WTC11 (cell line): ENCODE measurements around the gene NRBP1. TPM values are rescaled to one million over a fixed set of nuclear protein-coding genes. Genes with fewer than 3 reads are reported as not detected.
A peak's percentile ranks its signal among the peaks of the same experiment; 100 is the strongest.

ENCODE experiments used
- ATAC-seq: fragments of 200-7000 bp; cut with Tn5 transposase; 2 replicates; pipeline ENCODE4 v1.10.0; 2021; ENCODE audit warnings: mild to moderate bottlenecking, moderate library complexity
- CTCF ChIA-PET: fragments of 300-600 bp; sonication (Branson Sonifier 250); formaldehyde crosslinking; loops from one replicate; lab custom pipeline; 2021; ENCODE audit warnings: antibody characterized with exemption; lab: Charles Lee
- POLR2A ChIA-PET: fragments of 350-600 bp; sonication (Branson Sonifier 250); formaldehyde crosslinking; loops from one replicate; lab custom pipeline; 2021; ENCODE audit warnings: antibody characterized with exemption; lab: Charles Lee
- DNase-seq: peaks from one replicate; pipeline ENCODE4 v3.0.0; 2021; ENCODE audit warnings: low spot score
- H3K27ac Mint-ChIP-seq: 2 replicates; pipeline ENCODE4 v1.8.0; 2021; ENCODE audit warnings: mixed read lengths
- H3K27me3 Mint-ChIP-seq: 2 replicates; pipeline ENCODE4 v1.8.0; 2021; ENCODE audit warnings: low read depth, mild to moderate bottlenecking, moderate library complexity, mixed read lengths
- H3K36me3 Mint-ChIP-seq: 2 replicates; pipeline ENCODE4 v1.8.0; 2021; ENCODE audit warnings: mixed read lengths
- H3K4me1 Mint-ChIP-seq: 2 replicates; pipeline ENCODE4 v1.8.0; 2022; ENCODE audit warnings: mixed read lengths
- H3K4me3 Mint-ChIP-seq: 2 replicates; pipeline ENCODE4 v1.8.0; 2021; ENCODE audit warnings: mild to moderate bottlenecking, moderate library complexity, mixed read lengths
- H3K9me3 Mint-ChIP-seq: 2 replicates; pipeline ENCODE4 v1.8.0; 2021; ENCODE audit warnings: mixed read lengths
- ELF4 ChIP-seq: sonication (generic); formaldehyde crosslinking; IDR thresholded peaks from 2 replicates; pipeline ENCODE4 v1.8.1; 2022; ENCODE audit warnings: low read depth, mild to moderate bottlenecking, moderate library complexity, missing genetic modification reagents
- ETV6 ChIP-seq: sonication (generic); formaldehyde crosslinking; IDR thresholded peaks from 2 replicates; pipeline ENCODE4 v1.8.1; 2022; ENCODE audit warnings: mild to moderate bottlenecking, missing genetic modification reagents
- IRF2 ChIP-seq: sonication (generic); formaldehyde crosslinking; IDR thresholded peaks from 2 replicates; pipeline ENCODE4 v1.8.0; 2022; ENCODE audit warnings: low read depth, missing genetic modification reagents, borderline replicate concordance
- NR2C2 ChIP-seq: sonication (generic); formaldehyde crosslinking; IDR thresholded peaks from 2 replicates; pipeline ENCODE4 v1.8.0; 2022; ENCODE audit warnings: mild to moderate bottlenecking, missing genetic modification reagents
- ZBTB21 ChIP-seq: sonication (generic); formaldehyde crosslinking; IDR thresholded peaks from 2 replicates; pipeline ENCODE4 v1.8.1; 2023; ENCODE audit warnings: mild to moderate bottlenecking, missing genetic modification reagents, borderline replicate concordance
- ZNF232 ChIP-seq: sonication (generic); formaldehyde crosslinking; IDR thresholded peaks from 2 replicates; pipeline ENCODE4 v1.8.0; 2022; ENCODE audit warnings: mild to moderate bottlenecking, missing genetic modification reagents
- ZNF263 ChIP-seq: sonication (generic); formaldehyde crosslinking; IDR thresholded peaks from 2 replicates; pipeline ENCODE4 v1.8.1; 2022; ENCODE audit warnings: low read depth, mild to moderate bottlenecking, moderate library complexity, missing genetic modification reagents
- total RNA-seq: library from RNA; stranded (reverse); gene quantifications from 3 replicates; pipeline ENCODE4 v1.2.3, GENCODE V29; 2021
- TF ChIP-seq, protein P1 (sequence below): sonication (generic); formaldehyde crosslinking; IDR thresholded peaks from 2 replicates; pipeline ENCODE4 v1.8.1; 2022; ENCODE audit warnings: low read depth, mild to moderate bottlenecking, moderate library complexity, missing genetic modification reagents, borderline replicate concordance
- TF ChIP-seq, protein P2 (sequence below): sonication (generic); formaldehyde crosslinking; IDR thresholded peaks from 2 replicates; pipeline ENCODE4 v1.8.0; 2022; ENCODE audit warnings: mild to moderate bottlenecking, missing genetic modification reagents
- TF ChIP-seq, protein P3 (sequence below): fragments of 250-450 bp; sonication (Bioruptor Pico); IDR thresholded peaks from 2 replicates; pipeline ENCODE4 v1.9.0; 2021; ENCODE audit warnings: moderate library complexity, mild to moderate bottlenecking, inconsistent platforms, borderline replicate concordance
- TF ChIP-seq, protein P4 (sequence below): fragments of 250-450 bp; sonication (Bioruptor Pico); IDR thresholded peaks from 2 replicates; pipeline ENCODE4 v2.1.2; 2022; ENCODE audit warnings: mild to moderate bottlenecking, moderate library complexity
- TF ChIP-seq, protein P5 (sequence below): sonication (generic); formaldehyde crosslinking; IDR thresholded peaks from 2 replicates; pipeline ENCODE4 v1.8.1; 2022; ENCODE audit warnings: low read depth, missing genetic modification reagents, borderline replicate concordance
- TF ChIP-seq, protein P6 (sequence below): sonication (generic); formaldehyde crosslinking; IDR thresholded peaks from 2 replicates; pipeline ENCODE4 v1.8.0; 2022; ENCODE audit warnings: mild to moderate bottlenecking, missing genetic modification reagents
- TF ChIP-seq, protein P7 (sequence below): fragments of 250-450 bp; sonication (Bioruptor Pico); IDR thresholded peaks from 2 replicates; pipeline ENCODE4 v1.9.0; 2021; ENCODE audit warnings: mild to moderate bottlenecking
- TF ChIP-seq, protein P8 (sequence below): fragments of 200-600 bp; IDR thresholded peaks from 2 replicates; pipeline ENCODE4 v1.8.0; 2022; ENCODE audit warnings: antibody characterized with exemption

NRBP1 gene
- total RNA-seq, 1 experiment from 2014 or later: 110 TPM

DNA sequence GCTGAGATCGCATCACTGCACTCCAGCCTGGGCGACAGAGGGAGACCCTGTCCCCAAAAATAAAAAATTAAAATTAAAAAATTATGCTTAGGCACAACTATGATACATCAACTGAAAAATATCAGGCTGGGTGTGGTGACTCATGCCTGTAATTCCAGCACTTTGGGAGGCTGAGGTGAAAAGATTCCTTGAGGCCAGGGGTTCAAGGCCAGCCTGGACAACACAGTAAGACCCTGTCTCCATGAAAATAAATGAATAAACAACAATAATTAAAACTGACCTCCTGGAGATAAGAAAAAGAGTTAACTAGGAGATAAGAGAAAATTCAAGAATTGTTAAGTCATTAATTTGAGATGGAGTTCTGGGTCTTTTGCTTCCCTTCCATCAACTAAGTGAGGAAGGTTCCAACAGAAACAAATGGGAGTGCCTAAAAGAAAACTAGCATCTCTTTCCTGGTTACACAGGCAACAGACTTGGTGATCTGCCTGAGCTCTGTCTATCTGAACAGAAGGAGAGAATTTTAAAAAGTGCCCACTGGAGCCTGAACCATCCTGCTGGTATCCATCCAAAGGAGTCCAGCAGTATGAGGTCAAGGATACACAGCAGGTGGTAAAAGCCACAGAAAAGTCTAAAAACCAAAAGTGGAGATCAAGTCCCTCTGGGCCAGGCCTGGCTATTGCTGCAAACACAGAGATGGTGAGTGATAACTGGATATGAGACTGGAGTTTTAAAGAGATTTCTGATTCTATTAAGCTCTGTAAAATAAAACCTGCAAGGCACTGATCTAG, 27.9 kb upstream of the NRBP1 start:
- peak overlapping the region; percentile 39 for H3K27ac Mint-ChIP-seq
- H3K4me3 Mint-ChIP-seq: no peak overlapping the region
- ATAC-seq: no peak
- no peaks in the 10 kb centered on the region for H3K27me3 Mint-ChIP-seq
- POLR2A ChIA-PET: no interaction called here
- CTCF ChIA-PET: no interaction called here
- peaks cover 3% of the 10 kb centered on the region for H3K4me1 Mint-ChIP-seq
- H3K9me3 Mint-ChIP-seq: no peaks in the 10 kb centered on the region
- TF ChIP-seq, protein P1, sequence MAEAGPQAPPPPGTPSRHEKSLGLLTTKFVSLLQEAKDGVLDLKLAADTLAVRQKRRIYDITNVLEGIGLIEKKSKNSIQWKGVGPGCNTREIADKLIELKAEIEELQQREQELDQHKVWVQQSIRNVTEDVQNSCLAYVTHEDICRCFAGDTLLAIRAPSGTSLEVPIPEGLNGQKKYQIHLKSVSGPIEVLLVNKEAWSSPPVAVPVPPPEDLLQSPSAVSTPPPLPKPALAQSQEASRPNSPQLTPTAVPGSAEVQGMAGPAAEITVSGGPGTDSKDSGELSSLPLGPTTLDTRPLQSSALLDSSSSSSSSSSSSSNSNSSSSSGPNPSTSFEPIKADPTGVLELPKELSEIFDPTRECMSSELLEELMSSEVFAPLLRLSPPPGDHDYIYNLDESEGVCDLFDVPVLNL (CRISPR knock-in tag): no peak
- no peak for TF ChIP-seq IRF2 (CRISPR knock-in tag)
- TF ChIP-seq, protein P2, sequence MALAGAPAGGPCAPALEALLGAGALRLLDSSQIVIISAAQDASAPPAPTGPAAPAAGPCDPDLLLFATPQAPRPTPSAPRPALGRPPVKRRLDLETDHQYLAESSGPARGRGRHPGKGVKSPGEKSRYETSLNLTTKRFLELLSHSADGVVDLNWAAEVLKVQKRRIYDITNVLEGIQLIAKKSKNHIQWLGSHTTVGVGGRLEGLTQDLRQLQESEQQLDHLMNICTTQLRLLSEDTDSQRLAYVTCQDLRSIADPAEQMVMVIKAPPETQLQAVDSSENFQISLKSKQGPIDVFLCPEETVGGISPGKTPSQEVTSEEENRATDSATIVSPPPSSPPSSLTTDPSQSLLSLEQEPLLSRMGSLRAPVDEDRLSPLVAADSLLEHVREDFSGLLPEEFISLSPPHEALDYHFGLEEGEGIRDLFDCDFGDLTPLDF: no peak
- TF ChIP-seq, protein P3, sequence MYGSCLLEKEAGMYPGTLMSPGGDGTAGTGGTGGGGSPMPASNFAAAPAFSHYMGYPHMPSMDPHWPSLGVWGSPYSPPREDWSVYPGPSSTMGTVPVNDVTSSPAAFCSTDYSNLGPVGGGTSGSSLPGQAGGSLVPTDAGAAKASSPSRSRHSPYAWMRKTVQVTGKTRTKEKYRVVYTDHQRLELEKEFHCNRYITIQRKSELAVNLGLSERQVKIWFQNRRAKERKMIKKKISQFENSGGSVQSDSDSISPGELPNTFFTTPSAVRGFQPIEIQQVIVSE (CRISPR knock-in tag): no peak
- TF ChIP-seq, protein P4, sequence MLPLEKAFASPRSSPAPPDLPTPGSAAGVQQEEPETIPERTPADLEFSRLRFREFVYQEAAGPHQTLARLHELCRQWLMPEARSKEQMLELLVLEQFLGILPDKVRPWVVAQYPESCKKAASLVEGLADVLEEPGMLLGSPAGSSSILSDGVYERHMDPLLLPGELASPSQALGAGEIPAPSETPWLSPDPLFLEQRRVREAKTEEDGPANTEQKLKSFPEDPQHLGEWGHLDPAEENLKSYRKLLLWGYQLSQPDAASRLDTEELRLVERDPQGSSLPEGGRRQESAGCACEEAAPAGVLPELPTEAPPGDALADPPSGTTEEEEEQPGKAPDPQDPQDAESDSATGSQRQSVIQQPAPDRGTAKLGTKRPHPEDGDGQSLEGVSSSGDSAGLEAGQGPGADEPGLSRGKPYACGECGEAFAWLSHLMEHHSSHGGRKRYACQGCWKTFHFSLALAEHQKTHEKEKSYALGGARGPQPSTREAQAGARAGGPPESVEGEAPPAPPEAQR (CRISPR knock-in tag): no peak
- no peak for TF ChIP-seq NR2C2
- TF ChIP-seq, protein P5, sequence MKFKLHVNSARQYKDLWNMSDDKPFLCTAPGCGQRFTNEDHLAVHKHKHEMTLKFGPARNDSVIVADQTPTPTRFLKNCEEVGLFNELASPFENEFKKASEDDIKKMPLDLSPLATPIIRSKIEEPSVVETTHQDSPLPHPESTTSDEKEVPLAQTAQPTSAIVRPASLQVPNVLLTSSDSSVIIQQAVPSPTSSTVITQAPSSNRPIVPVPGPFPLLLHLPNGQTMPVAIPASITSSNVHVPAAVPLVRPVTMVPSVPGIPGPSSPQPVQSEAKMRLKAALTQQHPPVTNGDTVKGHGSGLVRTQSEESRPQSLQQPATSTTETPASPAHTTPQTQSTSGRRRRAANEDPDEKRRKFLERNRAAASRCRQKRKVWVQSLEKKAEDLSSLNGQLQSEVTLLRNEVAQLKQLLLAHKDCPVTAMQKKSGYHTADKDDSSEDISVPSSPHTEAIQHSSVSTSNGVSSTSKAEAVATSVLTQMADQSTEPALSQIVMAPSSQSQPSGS: no peak
- no peak for TF ChIP-seq ETV6 (CRISPR knock-in tag)
- TF ChIP-seq, protein P6, sequence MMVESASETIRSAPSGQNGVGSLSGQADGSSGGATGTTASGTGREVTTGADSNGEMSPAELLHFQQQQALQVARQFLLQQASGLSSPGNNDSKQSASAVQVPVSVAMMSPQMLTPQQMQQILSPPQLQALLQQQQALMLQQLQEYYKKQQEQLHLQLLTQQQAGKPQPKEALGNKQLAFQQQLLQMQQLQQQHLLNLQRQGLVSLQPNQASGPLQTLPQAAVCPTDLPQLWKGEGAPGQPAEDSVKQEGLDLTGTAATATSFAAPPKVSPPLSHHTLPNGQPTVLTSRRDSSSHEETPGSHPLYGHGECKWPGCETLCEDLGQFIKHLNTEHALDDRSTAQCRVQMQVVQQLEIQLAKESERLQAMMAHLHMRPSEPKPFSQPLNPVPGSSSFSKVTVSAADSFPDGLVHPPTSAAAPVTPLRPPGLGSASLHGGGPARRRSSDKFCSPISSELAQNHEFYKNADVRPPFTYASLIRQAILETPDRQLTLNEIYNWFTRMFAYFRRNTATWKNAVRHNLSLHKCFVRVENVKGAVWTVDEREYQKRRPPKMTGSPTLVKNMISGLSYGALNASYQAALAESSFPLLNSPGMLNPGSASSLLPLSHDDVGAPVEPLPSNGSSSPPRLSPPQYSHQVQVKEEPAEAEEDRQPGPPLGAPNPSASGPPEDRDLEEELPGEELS (CRISPR knock-in tag): no peak
- TF ChIP-seq, protein P7, sequence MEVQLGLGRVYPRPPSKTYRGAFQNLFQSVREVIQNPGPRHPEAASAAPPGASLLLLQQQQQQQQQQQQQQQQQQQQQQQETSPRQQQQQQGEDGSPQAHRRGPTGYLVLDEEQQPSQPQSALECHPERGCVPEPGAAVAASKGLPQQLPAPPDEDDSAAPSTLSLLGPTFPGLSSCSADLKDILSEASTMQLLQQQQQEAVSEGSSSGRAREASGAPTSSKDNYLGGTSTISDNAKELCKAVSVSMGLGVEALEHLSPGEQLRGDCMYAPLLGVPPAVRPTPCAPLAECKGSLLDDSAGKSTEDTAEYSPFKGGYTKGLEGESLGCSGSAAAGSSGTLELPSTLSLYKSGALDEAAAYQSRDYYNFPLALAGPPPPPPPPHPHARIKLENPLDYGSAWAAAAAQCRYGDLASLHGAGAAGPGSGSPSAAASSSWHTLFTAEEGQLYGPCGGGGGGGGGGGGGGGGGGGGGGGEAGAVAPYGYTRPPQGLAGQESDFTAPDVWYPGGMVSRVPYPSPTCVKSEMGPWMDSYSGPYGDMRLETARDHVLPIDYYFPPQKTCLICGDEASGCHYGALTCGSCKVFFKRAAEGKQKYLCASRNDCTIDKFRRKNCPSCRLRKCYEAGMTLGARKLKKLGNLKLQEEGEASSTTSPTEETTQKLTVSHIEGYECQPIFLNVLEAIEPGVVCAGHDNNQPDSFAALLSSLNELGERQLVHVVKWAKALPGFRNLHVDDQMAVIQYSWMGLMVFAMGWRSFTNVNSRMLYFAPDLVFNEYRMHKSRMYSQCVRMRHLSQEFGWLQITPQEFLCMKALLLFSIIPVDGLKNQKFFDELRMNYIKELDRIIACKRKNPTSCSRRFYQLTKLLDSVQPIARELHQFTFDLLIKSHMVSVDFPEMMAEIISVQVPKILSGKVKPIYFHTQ (CRISPR knock-in tag): no peak
- H3K36me3 Mint-ChIP-seq: peaks cover 7% of the 10 kb centered on the region
- no peak for DNase-seq

DNA sequence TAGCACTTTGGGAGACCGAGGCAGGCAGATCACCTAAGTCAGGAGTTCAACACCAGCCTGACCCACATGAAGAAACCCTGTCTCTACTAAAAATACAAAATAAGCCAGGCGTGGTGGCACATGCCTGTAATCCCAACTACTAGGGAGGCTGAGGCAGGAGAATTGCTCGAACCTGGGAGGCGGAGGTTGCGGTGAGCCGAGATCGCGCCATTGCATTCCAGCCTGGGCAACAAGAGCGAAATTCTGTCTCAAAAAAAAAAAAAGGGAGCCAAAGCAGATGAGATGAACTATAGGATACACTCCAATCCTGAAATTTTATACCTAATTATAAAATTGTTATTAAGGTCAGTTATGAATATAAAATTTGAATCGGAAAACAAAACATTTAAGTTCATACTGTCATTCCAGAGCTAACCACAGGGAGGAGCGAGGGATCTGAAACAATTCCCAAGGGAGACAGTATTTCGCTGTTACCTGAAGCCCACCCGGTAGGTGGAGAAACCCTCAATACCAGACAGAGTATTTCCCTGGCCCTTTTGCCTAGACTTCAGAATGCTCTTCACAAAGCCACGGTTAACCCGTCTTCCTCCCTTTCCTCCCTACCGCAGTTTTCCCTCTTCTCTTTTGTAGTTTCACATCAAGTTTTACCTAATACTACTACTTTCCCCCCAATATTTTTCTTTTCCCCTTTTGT, 20.5 kb upstream of the NRBP1 start:
- Mint-ChIP-seq H3K9me3 (peaks cover 8% of the 10 kb centered on the region), H3K36me3 (peaks cover 13% of the 10 kb centered on the region), H3K27ac (peak overlapping the region; percentile 97), H3K4me1 (peaks cover 18% of the 10 kb centered on the region), H3K4me3 (peak overlapping the region; percentile 84), H3K27me3 (peaks cover 13% of the 10 kb centered on the region)
- ChIA-PET POLR2A (interaction anchor here (0.6 to 1.5 kb wide), 4 partner anchors 23 to 390 kb away, joined by 3 to 5 read pairs (median 3); partner anchors contain the start of genes CCDC121 and GPN1), CTCF (interaction anchor here (0.6 to 3.9 kb wide), 6 partner anchors 9 to 275 kb away, joined by 3 to 52 read pairs (median 4); partner anchors contain the start of gene NRBP1)
- no peak for TF ChIP-seq ZNF232
- TF ChIP-seq, protein P8, sequence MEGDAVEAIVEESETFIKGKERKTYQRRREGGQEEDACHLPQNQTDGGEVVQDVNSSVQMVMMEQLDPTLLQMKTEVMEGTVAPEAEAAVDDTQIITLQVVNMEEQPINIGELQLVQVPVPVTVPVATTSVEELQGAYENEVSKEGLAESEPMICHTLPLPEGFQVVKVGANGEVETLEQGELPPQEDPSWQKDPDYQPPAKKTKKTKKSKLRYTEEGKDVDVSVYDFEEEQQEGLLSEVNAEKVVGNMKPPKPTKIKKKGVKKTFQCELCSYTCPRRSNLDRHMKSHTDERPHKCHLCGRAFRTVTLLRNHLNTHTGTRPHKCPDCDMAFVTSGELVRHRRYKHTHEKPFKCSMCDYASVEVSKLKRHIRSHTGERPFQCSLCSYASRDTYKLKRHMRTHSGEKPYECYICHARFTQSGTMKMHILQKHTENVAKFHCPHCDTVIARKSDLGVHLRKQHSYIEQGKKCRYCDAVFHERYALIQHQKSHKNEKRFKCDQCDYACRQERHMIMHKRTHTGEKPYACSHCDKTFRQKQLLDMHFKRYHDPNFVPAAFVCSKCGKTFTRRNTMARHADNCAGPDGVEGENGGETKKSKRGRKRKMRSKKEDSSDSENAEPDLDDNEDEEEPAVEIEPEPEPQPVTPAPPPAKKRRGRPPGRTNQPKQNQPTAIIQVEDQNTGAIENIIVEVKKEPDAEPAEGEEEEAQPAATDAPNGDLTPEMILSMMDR: peak; percentile 64
- no peak for TF ChIP-seq ZNF263 (CRISPR knock-in tag)
- TF ChIP-seq ELF4 (CRISPR knock-in tag): no peak
- no peak for TF ChIP-seq ZBTB21 (CRISPR knock-in tag)
- ATAC-seq (peak; percentile 55), DNase-seq (peak; percentile 51)
